ENCODE results near the gene SCGB1A1.

- TF ChIP-seq CTCF (IDR thresholded peaks at IDR 0.05; ENCODE audit: low read depth, low read length) (no peak), MAX (IDR thresholded peaks at IDR 0.05; ENCODE audit: low read depth, low read length) (no peak), POLR2A (IDR thresholded peaks at IDR 0.05; ENCODE audit: extremely low read depth, insufficient read length) (no peak)
Measured at GRCh38 chr11:62392506-62392905, 26.3 kb upstream of the SCGB1A1 start.
